GM18498 (cell line): Measurements from ENCODE around the gene ZIC3.

Experiments
- ATAC-seq: cut with Tn5 transposase; IDR thresholded peaks from one replicate; pipeline ENCODE4 v1.9.1; 2021; ENCODE audit warnings: mild to moderate bottlenecking, moderate library complexity; ENCODE audit not compliant: unreplicated experiment

Gene ZIC3

GRCh38 chrX:137573324-137574101 is 7.6 kb downstream of the ZIC3 start:
- no peak for ATAC-seq

- ATAC-seq, result no peak
Observed at GRCh38 chrX:137574102-137574783, 8.3 kb downstream of the ZIC3 start.

- ATAC-seq, result no peak
Observed at GRCh38 chrX:137574784-137575293, 8.9 kb downstream of the ZIC3 start.

- ATAC-seq, result no peak
Observed at GRCh38 chrX:137575596-137576255, 9.8 kb downstream of the ZIC3 start.

GRCh38 chrX:137587151-137587550 is 21.2 kb downstream of the ZIC3 start:
- ATAC-seq, result no peak

GRCh38 chrX:137600769-137601168 is 34.8 kb downstream of the ZIC3 start:
- no peak for ATAC-seq
